ENCODE measurements around the gene SETD2.
"Not testable (repeated sequence)": the region's sequence is repeated elsewhere in the genome, so short reads cannot be mapped to it uniquely, and the experiment has no call there.

The SETD2 gene, protein sequence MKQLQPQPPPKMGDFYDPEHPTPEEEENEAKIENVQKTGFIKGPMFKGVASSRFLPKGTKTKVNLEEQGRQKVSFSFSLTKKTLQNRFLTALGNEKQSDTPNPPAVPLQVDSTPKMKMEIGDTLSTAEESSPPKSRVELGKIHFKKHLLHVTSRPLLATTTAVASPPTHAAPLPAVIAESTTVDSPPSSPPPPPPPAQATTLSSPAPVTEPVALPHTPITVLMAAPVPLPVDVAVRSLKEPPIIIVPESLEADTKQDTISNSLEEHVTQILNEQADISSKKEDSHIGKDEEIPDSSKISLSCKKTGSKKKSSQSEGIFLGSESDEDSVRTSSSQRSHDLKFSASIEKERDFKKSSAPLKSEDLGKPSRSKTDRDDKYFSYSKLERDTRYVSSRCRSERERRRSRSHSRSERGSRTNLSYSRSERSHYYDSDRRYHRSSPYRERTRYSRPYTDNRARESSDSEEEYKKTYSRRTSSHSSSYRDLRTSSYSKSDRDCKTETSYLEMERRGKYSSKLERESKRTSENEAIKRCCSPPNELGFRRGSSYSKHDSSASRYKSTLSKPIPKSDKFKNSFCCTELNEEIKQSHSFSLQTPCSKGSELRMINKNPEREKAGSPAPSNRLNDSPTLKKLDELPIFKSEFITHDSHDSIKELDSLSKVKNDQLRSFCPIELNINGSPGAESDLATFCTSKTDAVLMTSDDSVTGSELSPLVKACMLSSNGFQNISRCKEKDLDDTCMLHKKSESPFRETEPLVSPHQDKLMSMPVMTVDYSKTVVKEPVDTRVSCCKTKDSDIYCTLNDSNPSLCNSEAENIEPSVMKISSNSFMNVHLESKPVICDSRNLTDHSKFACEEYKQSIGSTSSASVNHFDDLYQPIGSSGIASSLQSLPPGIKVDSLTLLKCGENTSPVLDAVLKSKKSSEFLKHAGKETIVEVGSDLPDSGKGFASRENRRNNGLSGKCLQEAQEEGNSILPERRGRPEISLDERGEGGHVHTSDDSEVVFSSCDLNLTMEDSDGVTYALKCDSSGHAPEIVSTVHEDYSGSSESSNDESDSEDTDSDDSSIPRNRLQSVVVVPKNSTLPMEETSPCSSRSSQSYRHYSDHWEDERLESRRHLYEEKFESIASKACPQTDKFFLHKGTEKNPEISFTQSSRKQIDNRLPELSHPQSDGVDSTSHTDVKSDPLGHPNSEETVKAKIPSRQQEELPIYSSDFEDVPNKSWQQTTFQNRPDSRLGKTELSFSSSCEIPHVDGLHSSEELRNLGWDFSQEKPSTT (N-terminal part only)

DNA sequence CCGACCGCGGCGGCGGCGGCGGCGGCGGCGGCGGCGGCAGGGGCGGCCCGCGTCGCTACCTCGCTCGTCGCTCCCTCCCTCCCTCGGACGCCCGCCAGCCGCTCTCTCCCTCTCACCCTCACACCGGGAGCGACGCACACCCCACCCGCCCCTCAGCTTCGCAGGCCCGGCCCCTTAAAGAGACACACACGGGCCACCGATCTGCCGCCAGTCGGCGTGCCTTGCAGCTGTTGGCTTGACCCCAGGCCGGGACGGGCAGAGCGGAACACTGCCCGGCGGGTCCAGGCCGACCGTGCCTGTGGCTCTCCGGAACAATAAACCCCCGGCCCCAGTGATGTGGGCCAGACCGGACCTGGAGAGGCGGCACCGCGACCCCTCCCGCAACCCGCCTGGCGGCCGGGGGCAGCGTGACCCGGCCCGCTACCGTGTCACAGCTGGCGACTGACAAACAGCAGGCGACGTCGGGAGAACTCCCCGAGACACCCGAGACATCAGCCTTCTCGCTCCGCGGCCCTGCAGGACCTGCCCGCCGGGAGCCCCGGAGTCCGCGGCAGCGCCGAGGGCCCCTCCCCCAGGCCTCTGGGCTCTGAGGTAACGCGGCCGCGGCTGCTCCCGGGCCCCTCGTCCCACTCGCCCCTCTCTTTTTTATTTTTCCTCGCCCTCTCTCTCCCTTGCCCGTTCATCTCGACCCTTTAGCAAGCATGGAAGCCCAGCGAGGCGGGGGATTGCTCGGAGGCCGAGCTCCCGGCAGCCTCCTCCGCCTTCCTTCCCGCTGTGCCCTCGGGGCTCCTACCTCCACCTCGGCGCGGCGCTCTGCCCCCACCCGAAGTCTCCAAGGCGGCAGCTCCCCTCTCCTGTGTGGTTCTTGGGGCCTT, at the start of gene SETD2:
Gene SETD2 (minus strand): TSS at position 107 of the 875 bp plus-strand sequence. CDS start 189 bp downstream, outside the sequence.
- DNase-seq (ENCODE audit: low read depth in 2 of 2) = peak; percentile 80 to 83

DNA sequence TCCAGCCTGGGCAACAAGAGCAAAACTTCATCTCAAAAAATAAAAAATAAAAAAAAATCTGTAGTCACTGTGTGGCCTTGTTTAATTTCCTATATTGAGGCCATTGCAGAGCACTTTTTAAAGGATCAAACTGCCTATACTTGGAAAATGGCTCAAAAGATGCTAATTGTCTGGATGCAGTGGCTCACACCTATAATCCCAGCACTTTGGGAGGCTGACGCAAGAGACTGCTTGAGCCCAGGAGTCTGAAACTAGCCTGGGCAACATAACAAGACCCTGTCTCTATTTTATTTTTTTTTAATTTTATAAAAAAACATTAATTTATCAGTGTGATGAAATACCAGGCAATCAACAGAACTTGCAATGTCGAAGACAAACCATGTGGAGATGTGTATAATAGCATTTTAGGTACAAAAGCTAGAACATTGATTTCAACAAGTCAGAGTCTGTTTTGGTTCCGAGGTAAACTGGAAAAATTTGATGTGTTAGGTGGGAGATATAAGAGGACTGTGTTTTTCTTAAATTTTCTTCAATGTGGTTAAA, 47.0 kb upstream of the SETD2 start:
- no peak for DNase-seq (ENCODE audit: low read depth in 2 of 2)

DNA sequence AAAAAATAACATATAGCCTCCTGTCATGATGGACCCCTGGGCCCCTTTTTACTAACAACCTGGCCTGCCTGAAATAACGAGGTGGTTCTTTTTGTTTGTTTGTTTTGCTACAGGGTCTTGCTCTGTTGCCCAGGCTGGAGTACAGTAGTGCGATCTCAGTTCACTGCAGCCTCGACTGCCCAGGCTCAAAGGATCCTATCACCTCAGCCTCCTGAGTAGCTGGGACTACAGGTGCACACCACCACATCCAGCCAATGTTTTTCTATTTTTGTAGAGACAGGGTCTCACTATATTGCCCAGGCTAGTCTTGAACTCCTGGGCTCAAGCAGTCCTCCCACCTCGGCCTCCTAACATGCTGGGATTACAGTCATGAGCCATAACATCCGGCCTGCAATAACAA, 42.1 kb upstream of the SETD2 start:
- DNase-seq (ENCODE audit: low read depth in 2 of 2) = not testable (repeated sequence)

DNA sequence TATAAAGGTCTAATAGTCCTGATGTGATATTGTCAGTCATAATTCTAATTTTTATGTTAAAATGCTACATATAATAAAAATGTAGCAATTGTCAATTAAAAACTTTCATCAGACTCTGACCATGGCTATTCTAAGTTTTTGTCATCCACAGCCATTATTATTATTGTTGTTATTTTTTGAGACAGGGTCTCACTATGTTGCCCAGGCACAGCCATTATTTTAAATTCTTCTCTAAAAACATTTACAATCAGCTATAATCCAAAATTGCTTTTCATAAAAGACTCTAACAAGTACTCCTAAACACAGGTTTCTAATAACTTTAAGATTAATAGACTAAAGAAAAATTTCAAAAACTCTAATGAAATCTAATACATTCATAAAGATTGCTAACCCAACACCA, 41.0 kb upstream of the SETD2 start:
- DNase-seq (ENCODE audit: low read depth in 2 of 2) = no peak

DNA sequence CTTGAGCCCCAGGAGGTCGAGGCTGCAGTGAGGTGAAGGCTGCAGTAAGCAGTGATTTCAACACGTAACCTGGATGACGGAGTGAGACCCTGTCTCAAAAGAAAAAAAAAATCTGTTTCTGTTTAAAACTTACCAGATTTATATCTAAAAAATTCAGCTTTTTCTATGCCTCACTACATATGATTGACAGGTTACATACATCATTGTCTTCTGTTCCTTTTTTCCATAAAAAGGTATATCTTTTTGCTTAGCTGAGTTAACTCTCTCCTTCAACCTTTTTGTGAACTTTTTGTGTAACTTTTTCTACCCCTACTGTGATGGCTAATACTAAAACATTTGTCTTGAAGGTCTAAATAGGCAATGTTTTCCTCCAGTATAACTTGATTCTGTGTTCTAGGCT, 38.6 kb upstream of the SETD2 start:
- DNase-seq (ENCODE audit: low read depth in 2 of 2) = no peak

DNA sequence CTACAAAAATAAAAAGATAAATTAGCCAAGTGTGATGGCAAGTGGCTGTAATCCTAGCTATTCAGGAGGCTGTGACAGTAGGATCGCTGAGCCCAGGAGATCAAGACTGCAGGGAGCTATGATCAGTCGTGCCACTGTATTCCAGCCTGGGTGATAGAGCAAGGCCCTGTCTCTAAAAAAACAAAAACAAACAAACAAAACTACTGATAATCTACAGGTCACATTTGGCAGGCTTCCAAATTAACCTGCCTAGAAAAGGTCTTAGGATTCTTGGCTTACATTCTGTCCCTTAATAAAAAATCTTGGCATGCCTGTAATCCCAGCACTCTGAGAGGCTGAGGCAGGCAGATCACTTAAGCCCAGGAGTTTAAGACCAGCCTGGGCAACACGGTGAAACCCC, 33.4 kb upstream of the SETD2 start:
- DNase-seq (ENCODE audit: low read depth in 2 of 2) = no peak

DNA sequence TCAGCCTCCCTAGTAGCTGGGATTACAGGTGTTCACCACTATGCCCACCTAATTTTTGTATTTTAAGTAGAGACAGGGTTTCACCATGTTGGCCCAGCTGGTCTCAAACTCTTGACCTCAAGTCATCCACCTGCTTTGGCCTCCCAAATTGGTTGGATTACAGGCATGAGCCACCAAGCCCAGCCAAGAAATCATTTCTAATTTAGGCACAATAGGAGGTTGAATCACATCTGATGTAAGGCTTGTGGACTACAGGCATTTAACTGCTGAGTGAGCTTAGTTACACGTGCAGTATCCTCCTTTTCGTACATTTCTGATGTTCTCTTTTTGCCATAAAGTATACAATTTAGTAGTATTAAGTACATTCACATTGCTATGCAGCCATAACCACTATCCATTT, 31.1 kb upstream of the SETD2 start:
- no peak for DNase-seq (ENCODE audit: low read depth in 2 of 2)

DNA sequence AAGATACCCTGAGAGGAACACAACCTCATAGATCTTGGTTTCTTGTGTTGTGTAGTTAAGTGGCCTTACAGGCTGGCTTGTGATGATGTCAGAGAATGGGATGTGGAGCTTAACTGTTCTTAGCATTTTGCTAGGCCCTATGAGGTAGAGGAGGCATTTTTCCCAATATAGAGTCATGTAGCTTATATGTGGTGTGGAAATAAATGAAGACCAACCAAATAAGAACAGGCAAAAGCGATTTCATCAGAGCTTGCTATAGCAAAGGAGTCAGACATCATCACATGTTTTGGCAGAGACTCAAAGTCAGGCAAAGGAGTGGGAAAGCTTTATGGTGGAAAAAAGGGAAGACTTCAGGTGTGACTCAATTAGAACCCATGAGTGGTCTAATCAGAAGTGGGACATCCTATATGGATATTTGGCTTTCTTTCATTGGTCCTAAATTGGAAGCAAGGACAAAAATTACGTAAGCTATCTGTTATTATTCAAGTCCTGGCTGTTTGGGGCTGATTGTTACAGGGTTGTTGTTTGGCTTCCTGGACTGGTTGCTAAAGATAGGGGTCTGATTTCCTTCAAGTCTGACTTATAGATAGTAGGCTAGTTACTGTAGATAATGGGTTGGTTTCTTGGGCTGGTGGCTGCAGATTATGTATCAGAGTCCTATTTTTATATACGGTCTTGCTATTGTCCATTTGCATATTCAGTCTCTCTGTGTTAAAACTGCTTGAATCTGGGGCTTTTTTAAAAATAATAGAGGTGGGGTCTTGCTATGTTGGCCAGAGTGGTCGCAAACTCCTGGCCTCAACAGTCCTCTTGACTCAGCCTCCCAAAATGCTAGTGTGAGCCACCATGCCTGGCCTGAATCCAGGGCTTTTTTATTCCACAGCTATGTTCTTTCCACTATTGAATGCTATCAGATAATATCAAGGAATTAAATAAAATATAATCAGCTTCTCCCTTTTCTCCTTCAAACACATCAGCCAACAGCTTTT, 30.3 kb upstream of the SETD2 start:
- DNase-seq (ENCODE audit: low read depth in 2 of 2) = no peak

DNA sequence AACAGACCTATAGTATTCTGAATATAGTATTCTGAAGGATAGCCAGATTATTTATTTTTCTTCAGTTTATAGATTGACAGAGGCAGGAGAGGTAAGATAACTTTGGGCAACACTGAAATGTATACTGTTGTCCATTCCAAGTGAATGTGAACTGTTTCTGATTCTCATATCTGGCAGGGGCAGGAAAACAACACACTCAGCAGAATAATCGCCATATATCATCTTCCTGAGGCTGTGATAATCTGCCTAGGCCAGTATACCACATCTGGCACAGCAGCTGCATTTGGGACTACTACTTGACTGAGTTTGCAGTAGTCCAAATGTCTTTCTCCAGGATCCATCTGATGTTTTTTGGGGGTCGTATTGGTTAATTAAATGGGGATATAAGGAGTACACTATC, 22.4 kb upstream of the SETD2 start:
- DNase-seq (ENCODE audit: low read depth in 2 of 2) = no peak

DNA sequence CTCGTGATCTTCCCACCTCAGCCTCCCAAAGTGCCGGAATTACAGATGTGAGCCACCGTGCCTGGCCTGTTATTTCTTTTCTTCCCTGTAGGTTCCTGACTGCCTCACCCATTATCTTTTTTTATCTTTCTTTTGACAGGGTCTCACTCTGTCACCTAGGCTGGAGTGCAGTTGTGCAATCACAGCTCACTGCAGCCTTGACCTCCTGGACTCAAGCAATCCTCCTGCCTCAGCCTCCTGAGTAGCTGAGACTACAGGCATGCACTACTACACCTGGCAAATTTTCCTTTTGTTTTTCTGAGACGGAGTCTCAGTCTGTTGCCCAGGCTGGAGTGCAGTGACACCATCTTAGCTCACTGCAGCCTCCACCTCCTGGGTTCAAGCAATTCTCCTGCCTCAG, 17.8 kb upstream of the SETD2 start:
- not testable (repeated sequence) for DNase-seq (ENCODE audit: low read depth in 2 of 2)

DNA sequence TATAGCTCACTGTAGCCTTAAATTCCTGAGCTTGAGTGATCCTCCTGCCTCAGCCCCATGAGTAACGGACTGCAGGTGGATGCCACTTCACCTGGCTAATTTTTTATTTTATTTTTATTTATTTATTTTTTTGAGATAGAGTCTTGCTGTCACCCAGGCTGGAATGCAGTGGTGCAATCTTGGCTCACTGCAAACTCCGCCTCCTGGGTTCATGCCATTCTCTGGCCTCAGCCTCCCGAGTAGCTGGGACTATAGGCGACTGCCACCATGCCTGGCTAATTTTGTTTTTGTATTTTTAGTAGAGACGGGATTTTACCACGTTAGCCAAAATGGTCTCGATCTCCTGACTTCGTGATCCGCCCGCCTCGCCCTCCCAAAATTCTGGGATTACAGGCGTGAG, 16.1 kb upstream of the SETD2 start:
- DNase-seq (ENCODE audit: low read depth in 2 of 2) = not testable (repeated sequence)

DNA sequence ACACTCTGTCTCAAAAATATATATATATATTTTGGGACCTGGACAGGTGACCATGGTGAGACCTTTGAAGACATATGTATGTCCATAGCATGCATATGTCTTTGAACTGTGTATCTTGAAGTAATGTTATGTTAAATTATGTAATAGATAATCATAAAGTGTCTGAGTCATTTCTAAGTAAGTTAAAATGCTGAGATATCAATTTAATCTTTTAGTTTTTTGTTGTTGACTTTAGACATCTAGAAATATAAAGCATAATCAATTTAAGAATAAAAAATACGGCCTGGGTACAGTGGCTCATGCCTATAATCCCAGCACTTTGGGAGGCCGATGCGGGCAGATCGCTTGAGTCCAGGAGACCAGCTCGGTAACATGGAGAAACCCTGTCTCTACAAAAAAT, 12.7 kb upstream of the SETD2 start:
- no peak for DNase-seq (ENCODE audit: low read depth in 2 of 2)

DNA sequence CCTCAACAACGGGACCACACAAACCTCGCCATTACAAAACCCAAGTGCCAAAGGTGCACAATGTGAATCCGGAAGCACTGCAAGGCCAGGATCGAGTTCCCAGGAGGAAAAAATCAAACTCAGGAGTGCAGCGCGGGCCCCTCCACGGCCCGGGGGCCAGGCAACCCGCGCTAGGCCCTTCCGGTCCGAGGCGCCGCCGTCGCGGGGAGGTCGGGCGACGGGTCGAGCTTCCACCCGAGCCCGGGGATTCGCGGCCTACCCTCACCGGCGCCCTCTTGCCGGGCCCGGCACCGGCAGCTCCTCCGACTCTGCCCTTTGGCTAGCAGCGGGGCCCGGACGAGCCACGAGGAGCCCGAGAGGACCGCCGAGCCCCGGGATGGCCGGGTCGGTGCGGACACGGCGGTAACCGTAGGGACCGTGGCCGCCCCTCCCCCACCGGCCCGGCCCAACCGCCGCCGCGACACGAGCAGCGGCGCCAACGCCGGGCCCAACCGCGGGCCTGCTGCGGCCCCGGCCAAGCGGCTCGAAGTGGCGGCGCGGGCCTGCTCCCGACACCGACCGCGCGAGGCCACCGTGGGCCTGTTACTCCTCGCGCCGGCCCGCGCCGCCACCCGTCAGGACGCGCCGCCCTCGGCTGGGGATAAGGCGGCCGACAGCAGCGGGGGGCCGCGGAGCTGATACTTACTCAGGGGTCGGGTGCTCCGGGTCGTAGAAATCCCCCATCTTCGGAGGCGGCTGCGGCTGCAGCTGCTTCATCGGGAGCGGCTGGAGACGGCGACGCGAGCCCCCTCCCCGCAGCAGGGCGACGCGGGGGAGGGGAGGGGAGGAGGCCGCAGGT, 525 bp downstream of the SETD2 start:
- peak; percentile 17 to 20 for DNase-seq (ENCODE audit: low read depth in 2 of 2)

DNA sequence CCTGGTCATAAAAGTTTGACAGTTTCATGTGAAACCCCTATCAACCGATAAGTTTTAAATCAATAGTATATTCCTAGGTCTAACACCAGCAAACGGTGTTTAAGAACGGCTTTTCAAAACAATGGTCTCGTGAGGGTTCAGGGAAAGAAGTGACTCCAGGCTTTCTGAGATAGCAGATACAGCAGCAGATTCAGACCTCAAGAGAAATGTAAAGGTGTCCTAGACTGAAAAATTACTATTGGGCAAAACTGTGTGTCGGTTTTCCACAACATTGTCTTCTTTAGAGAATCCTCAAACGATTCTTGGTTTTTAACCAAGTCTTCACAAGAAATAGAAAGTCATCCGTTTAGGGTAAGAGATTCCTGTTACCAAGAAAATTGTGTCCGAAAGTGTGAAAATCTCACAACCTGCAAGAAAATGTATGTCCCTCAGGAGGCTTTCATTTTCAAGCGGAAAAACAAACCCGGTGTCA, 1.2 kb downstream of the SETD2 start:
- DNase-seq (ENCODE audit: low read depth in 2 of 2) = no peak

DNA sequence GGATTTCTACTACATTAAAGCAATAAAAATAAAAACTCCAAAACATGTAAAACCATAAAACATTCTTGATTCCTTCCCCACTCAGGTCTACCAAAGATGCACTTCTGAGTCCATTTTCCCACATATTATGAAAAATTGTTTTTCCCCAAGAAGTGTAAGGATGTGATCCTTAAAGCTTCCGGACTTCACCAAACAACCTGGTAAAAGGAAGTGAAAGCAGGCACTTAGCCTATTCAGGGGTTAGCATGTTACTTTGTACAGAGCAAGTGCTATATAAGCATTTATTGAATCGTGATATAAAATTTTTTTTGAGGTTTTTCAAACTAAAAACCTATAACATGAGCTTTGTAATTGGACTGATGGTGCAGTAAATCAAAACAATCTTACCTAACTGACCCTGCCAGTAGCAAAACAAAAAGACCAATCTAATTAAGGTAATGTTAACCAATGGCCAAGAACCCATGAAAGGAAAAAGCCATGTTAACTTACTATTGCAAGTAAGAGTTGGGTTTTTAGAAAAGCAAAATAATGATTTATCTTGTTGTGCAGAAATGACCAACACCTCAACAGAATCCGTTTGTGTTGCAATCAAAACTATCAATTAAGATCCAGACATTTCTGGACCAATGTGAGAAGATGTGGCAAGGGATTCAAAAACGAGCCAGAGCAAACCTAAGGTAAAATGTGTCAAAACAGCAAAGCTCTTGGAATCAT, 1.8 kb downstream of the SETD2 start:
- no peak for DNase-seq (ENCODE audit: low read depth in 2 of 2)

DNA sequence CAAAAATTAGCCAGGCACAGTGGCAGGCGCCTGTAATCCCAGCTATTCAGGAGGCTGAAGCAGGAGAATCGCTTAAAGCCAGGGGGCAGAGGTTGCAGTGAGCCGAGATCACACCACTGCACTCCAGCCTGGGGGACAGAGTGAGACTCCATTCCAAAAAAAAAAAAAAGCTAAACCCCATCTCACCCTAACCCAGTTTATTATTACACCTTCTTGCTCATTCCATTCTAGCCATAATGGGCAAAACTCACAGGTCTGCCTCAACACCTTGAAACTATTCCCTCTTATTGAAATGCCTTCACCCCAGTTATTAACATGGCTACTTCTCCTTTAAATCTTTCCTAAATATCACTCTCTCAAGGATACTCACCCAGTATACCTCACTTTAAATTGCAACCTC, 4.1 kb downstream of the SETD2 start:
- no peak for DNase-seq (ENCODE audit: low read depth in 2 of 2)

DNA sequence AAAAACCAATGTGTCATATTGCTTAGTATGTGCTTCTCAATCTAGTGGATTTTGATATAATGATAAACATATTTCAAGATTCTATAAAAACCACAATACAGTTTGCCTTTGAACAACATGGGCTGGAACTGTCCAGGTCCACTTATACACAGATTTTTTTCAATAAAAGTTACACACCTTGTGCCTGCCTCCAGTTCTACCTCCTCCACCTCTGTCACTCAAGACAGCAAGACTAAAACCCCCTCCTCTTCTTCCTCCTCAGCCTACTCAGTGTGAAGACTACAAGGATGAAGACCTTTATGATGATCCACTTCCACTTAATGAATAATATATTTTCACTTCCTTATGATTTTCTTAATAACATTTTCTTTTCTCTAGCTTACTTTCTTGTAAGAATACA, 5.7 kb downstream of the SETD2 start:
- DNase-seq (ENCODE audit: low read depth in 2 of 2) = no peak

DNA sequence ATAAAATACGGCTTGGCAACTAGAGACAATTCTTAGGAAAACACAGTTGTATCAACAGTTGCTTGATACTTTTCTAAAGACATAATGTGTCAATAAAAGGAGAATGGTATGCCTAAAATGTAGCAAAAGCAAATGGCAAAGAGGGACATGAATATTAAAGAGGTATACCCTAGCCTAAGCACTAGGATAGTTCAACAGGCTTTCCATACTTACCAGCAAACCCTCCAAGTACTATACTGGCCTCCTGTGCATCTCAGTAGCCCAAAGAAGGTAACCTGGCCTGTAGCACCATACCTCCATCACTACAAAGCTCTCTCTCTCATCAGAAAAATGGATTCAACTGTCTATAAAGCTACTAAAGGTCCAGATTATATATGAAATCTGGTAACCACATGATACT, 7.5 kb downstream of the SETD2 start:
- no peak for DNase-seq (ENCODE audit: low read depth in 2 of 2)

All from stimulated activated CD4-positive, alpha-beta T cell treated with anti-CD3 and anti-CD28 coated beads, Interleukin-15, amount 100 ng/mL, for 48 hours (primary cell).